K562 treated with DMSO at 1 percent for 4 hours (cell line): ENCODE results near the gene TNXB. TPM values are rescaled to one million over a fixed set of nuclear protein-coding genes. Genes with fewer than 3 reads are reported as not detected.

ENCODE experiments used
- total RNA-seq: library from RNA; unstranded; fragments of 300-600 nt; gene quantifications from 2 replicates; pipeline ENCODE4 v1.2.3, GENCODE V29; 2022; ENCODE audit not compliant: insufficient read depth

TNXB gene
- 22.0 and 35.7 TPM in 2 replicates for total RNA-seq

GRCh38 chr6:32109114-32109764, at the start of gene TNXB:
TSS of gene TNXB (minus strand) at chr6:32109338. CDS start at chr6:32098198, 11,140 bp downstream.

GRCh38 chr6:32153564-32154513, 44.7 kb upstream of the TNXB start, which contains the start of gene PPT2:
TSS of gene PPT2 (plus strand) at chr6:32154141. CDS start at chr6:32154595, 454 bp downstream.

GRCh38 chr6:32151863-32152768, 43.0 kb upstream of the TNXB start, which contains the start of gene PRRT1:
TSS of gene PRRT1 (minus strand) at chr6:32151939. CDS start at chr6:32151827, 112 bp downstream.

GRCh38 chr6:32127717-32128592, 18.8 kb upstream of the TNXB start, which contains the start of gene ATF6B:
TSS of gene ATF6B (minus strand) at chr6:32128246. CDS start at chr6:32128207, 39 bp downstream.

GRCh38 chr6:32037598-32038524, 71.3 kb downstream of the TNXB start, which contains the start of gene CYP21A2:
TSS of gene CYP21A2 (plus strand) at chr6:32038415. CDS start at chr6:32038423, 8 bp downstream.

GRCh38 chr6:32014547-32014946, 94.6 kb downstream of the TNXB start, which contains the start of gene C4B:
TSS of gene C4B (plus strand) at chr6:32014795. CDS start at chr6:32014846, 51 bp downstream.

Other genes with a start within 250 kb of the TNXB start
- gene NEU1, start 246.5 kb downstream of the TNXB start, total RNA-seq: 232 TPM in 2 replicates
- gene SLC44A4, start 230.3 kb downstream of the TNXB start, total RNA-seq: 12.7 and 13.4 TPM in 2 replicates
- gene EHMT2, start 211.6 kb downstream of the TNXB start, total RNA-seq: 61.5 and 78.2 TPM in 2 replicates
- gene ZBTB12, start 207.3 kb downstream of the TNXB start, total RNA-seq: 6.4 and 10.3 TPM in 2 replicates
- gene C2, start 181.6 kb downstream of the TNXB start, total RNA-seq: 8.3 and 9.1 TPM in 2 replicates
- gene CFB, start 163.2 kb downstream of the TNXB start, total RNA-seq: 3.8 TPM in 1 of 2 replicates, not detected in the other
- 78.2 and 128 TPM in 2 replicates for gene NELFE, start 150.4 kb downstream of the TNXB start, total RNA-seq
- 43.6 and 60.1 TPM in 2 replicates for gene SKIC2, start 150.2 kb downstream of the TNXB start, total RNA-seq
- 16.6 and 24.1 TPM in 2 replicates for gene DXO, start 137.2 kb downstream of the TNXB start, total RNA-seq
- gene C4A, start 127.3 kb downstream of the TNXB start, total RNA-seq: 4.3 and 10.0 TPM in 2 replicates
- 3.6 and 8.2 TPM in 2 replicates for gene C4B, start 94.5 kb downstream of the TNXB start, total RNA-seq
- 0.98 and 1.1 TPM in 2 replicates for gene CYP21A2, start 70.9 kb downstream of the TNXB start, total RNA-seq
- 120 and 128 TPM in 2 replicates for gene ATF6B, start 18.9 kb upstream of the TNXB start, total RNA-seq
- gene FKBPL, start 20.9 kb upstream of the TNXB start, total RNA-seq: 11.5 and 15.9 TPM in 2 replicates
- gene PRRT1, start 42.6 kb upstream of the TNXB start, total RNA-seq: 2.9 and 6.5 TPM in 2 replicates
- gene PPT2, start 44.8 kb upstream of the TNXB start, total RNA-seq: 38.0 and 64.2 TPM in 2 replicates
- 8.0 and 27.8 TPM in 2 replicates for gene EGFL8, start 55.3 kb upstream of the TNXB start, total RNA-seq
- gene AGPAT1, start 66.7 kb upstream of the TNXB start, total RNA-seq: 119 and 131 TPM in 2 replicates
- gene RNF5, start 69.1 kb upstream of the TNXB start, total RNA-seq: 263 and 269 TPM in 2 replicates
- 7.3 and 8.0 TPM in 2 replicates for gene AGER, start 74.9 kb upstream of the TNXB start, total RNA-seq
- 58.1 and 74.9 TPM in 2 replicates for gene PBX2, start 80.9 kb upstream of the TNXB start, total RNA-seq
- gene GPSM3, start 83.3 kb upstream of the TNXB start, total RNA-seq: 67.6 and 81.7 TPM in 2 replicates
- gene NOTCH4, start 114.7 kb upstream of the TNXB start, total RNA-seq: 2.3 TPM in 2 replicates